GM12801 (cell line): ENCODE results near the gene DMAC2L.
A peak's percentile ranks its signal among the peaks of the same experiment; 100 is the strongest.

Experiments
- TF ChIP-seq, protein P1 (sequence below): IDR thresholded peaks from one replicate; pipeline ENCODE4 v1.5.1; 2011; ENCODE audit warnings: control low read depth; ENCODE audit not compliant: insufficient read length; ENCODE audit errors: extremely low read depth

The DMAC2L gene

DNA sequence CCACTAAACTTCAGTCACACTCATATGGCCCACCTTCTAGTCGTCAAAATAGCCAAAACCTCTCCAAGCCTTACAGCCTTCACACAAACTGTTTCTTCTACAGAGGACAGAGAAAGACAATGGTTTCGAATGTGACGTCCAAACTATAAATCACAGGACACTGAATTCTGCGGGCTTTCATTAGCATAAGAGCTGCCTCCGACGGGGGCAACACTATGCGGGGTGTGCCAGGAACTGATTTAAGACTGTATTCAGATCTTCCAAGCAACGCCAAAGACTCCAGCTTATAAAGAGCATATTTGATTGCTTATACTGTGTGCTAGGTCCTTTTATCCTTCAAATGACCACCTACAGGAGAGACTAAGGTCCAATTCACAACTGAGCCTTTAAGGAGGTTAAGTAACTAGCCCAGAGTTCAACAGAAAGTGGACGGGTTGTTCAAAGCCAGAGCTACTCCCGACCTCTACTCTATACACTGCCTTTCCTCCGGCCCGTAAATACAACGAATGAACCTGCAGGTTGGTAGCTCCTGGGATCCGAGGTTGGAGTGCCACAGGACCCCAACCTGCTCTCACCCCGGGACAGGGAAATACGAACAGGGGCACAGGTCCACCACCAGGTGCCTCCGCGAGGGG is 670 bp upstream of the DMAC2L start:
- TF ChIP-seq, protein P1, sequence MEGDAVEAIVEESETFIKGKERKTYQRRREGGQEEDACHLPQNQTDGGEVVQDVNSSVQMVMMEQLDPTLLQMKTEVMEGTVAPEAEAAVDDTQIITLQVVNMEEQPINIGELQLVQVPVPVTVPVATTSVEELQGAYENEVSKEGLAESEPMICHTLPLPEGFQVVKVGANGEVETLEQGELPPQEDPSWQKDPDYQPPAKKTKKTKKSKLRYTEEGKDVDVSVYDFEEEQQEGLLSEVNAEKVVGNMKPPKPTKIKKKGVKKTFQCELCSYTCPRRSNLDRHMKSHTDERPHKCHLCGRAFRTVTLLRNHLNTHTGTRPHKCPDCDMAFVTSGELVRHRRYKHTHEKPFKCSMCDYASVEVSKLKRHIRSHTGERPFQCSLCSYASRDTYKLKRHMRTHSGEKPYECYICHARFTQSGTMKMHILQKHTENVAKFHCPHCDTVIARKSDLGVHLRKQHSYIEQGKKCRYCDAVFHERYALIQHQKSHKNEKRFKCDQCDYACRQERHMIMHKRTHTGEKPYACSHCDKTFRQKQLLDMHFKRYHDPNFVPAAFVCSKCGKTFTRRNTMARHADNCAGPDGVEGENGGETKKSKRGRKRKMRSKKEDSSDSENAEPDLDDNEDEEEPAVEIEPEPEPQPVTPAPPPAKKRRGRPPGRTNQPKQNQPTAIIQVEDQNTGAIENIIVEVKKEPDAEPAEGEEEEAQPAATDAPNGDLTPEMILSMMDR: no peak

DNA sequence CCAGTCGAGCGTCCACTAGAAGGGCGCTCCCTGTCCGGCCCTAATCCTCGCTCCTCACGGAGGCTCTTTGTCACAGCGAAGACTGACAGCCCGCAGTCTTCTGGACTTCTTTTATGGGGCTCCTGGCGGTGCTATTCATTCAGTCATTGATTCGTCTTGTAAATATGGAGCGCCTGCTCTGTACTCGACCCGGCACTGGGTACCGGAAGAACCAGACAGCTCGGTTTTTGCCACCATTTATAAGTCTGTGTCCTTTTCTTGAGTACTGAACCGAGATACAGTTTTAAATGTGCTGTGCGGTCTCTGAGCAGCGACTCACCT is 570 bp downstream of the DMAC2L start:
- TF ChIP-seq, protein P1: no peak

DNA sequence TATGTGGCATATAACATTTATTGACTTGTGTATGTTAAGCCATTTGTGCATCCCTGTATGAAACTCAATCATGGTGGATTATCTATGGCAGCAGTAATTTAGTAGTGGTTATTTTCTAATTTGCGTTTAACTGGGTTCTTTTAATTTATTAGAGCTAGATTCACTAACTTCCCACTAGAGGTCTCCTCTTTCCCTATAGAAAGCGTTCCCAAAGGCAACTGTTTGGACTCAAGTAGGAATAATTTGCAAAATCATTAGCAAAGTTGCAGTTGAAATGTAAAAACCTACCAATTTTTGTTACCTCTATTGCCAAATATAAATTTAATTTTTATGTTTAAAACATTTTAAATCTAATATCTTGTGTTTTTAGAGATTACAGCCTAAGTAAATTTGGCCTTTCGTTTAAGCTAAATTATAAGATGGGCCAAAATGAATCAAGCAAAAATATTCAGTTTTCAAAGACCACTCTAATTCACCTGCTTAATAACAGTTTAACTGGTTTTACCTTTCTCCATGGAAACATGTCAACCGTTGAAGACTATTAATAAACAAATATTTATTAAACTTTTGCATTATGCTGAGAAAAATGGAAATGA is 6.0 kb downstream of the DMAC2L start:
- TF ChIP-seq, protein P1: no peak

DNA sequence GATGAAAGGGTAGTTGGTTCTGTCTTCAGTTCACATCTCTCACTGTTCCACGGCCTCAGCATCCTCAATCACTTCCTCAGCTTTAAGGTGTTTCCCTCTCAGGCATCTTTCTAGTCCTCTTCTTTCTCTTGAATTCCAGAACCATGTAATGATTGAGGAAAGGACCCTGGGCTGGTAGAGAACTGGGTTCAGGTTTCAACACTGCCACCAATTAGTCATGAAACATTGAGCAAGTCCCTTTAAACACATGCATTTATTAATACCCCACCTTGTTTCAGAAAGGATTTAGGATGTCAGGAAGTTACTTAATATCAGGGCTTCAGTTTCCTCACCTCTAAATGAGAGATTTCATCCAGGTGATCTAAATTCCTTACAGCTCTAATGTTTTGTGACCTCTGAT is 7.2 kb downstream of the DMAC2L start:
- TF ChIP-seq, protein P1: no peak

DNA sequence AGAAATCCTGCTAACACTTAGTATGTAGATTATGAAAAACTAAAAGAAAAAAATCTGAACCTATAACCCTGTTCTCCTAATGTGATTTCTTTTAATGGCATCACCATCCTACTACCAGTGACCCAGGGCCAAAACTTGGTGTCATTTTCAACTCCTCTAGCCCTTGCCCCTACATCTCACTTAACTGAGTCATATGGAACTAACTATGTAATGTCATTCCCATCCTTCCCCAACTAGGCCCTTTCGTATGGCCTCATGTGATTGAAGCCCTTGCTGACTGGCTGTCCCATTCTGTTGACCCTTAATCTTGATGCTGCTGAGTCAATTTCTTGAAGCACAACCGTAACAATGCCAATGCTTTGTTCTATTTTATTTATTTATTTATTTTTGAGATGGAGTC is 7.6 kb downstream of the DMAC2L start:
- TF ChIP-seq, protein P1: no peak

DNA sequence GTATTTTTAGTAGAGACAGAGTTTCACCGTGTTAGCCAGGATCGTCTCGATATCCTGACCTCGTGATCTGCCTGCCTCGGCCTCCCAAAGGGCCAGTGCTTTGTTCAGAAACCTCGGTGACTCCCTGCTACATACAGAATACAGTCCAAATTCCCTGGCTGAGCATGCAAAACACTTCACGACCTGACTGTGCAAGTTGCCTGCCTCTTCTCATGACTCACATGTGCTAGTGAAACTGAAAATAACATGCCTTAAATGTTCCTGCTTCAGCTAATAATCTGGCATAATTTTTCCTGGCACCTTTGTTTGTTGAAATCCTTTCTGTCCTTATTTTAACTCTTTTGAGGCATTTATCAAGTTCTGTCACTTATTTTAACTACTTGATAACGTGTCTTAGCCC is 8.2 kb downstream of the DMAC2L start:
- TF ChIP-seq, protein P1: no peak

DNA sequence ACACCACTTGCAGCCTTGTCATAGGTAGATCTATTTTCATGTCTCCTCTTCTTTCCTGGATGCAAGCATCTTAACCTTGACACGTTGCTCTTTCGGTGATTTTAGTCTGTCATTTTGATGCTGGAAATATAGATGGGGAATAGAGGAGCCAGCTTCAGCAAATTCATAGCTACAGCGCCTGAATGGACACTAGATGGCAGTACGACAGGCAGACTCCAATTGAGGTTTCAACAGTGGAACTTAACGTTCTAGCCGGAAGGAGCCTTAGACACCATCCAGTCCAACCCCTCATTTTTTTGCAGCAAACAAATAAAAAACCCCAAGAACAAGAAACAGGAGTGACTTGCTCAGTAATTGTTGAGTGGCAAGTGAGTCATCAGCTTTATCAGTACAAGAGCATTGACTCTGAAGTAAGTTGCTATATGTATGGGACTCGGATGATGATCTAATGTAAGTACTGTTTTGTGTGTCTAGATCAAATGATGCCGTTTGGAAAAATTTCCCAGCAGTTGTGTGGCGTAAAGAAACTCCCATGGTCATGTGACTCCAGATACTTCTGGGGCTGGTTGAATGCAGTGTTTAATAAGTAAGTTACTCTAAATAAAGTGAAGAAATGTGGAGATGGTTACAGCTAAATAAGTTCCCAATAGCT is 9.0 kb downstream of the DMAC2L start:
- TF ChIP-seq, protein P1: peak; percentile 47
